GM10847 (cell line): Measurements from ENCODE around the gene UBA5.

Experiments used
- POLR2A ChIP-seq: IDR thresholded peaks from 2 replicates; pipeline ENCODE4 v1.6.1; 2011; ENCODE audit not compliant: insufficient read length; ENCODE audit errors: extremely low read depth

UBA5 gene

GRCh38 chr3:132679911-132680310 lies 19.8 kb downstream of the UBA5 start:
- no peak for TF ChIP-seq POLR2A

DNA sequence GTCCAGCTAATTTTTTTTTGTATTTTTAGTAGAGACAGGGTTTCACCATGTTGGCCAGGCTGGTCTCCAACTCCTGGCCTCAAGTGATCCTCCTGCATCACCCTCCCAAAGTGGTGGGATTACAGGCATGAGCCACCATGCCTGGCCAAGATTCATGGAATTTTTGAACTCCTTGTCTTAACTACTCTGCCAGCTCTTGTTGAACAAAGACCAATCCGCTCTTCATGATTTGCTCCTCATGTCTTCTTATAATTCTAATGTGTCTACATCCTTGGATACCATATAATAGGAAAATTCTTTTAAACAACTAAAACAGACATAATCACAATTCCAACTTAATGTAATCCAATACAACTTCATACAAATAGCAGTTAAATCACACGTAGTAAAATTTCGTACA lies 21.3 kb downstream of the UBA5 start:
- no peak for TF ChIP-seq POLR2A

GRCh38 chr3:132682201-132682600 lies 22.1 kb downstream of the UBA5 start:
- TF ChIP-seq POLR2A = no peak

DNA sequence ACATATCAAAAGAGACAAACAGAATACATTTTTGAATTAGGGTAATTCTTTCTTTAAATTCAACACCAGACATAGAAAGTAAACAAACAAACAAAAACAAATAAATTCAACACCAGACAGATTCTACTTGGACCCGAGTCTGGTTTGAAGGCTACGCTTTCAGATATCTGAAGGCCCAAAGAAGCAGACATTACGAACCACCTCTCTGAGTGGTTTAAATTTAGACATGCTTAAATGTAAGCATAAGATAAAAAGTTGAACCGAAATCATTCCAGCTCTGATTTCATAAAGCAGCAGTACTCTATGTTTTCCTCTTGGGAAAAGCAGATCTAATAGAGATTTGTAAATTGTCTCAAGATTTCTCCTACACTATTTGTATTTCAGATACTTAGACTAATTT lies 29.9 kb downstream of the UBA5 start:
- no peak for TF ChIP-seq POLR2A

DNA sequence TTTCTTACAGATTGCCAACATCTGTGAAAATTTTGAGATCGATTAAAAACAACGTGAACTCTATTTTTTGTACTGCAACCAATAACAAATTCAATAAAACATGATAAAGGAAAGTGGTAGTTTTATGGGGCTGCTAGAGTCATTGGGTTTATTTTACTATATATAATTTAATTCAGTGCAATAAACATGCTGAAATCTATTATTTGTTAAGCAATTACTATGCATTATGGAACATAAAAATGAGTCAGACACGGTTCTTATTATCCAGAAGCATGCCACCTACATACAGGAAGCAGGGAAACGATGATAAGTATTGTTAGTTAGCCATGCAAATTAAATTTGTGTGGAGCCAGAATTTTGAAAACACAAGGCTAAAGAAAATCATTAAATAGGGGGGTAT lies 34.9 kb downstream of the UBA5 start:
- no peak for TF ChIP-seq POLR2A

- no peak for TF ChIP-seq POLR2A
Observed at GRCh38 chr3:132695422-132695821, 35.3 kb downstream of the UBA5 start.

- TF ChIP-seq POLR2A = no peak
Observed at GRCh38 chr3:132703733-132704132, 43.6 kb downstream of the UBA5 start.

GRCh38 chr3:132709761-132710160 lies 49.6 kb downstream of the UBA5 start:
- no peak for TF ChIP-seq POLR2A

DNA sequence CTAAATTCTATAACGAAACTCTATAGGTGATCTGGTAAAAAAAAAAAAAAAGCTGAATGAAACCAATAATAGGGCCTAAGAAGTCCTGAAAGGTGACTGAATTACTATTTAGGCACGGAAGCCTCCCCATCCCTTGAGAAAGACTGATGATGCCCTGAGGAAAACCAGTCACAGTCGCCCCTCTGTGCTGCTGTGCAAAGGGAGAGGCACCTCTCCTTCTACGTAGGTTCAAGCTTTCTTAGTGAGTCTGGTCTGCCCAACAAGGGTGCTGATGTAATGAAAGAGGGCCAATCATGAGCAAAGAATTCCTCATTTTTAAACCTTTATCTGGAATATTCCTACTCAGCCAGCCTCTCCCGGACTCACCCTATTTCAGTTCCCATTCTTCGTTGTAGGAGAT lies 50.2 kb downstream of the UBA5 start:
- no peak for TF ChIP-seq POLR2A

- no peak for TF ChIP-seq POLR2A
Observed at GRCh38 chr3:132713977-132714727, 54.0 kb downstream of the UBA5 start.

DNA sequence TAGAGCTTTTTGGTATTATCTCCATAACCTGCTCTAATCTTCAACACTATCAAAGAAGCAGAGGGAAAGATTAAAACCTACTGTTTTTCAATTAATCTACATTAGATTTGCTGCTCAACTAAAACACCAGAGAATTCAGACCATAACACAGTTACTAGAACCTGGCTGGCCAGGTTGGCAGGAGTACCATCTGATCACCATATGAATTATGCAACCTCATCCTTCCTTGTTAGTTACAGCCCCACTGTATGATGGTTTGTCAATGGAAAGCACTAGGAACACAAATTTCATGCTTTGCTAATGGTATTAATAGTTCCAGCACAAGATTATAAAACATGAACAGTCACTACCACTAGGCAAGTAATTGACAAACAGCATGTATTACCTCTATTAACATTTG lies 56.2 kb downstream of the UBA5 start:
- no peak for TF ChIP-seq POLR2A

DNA sequence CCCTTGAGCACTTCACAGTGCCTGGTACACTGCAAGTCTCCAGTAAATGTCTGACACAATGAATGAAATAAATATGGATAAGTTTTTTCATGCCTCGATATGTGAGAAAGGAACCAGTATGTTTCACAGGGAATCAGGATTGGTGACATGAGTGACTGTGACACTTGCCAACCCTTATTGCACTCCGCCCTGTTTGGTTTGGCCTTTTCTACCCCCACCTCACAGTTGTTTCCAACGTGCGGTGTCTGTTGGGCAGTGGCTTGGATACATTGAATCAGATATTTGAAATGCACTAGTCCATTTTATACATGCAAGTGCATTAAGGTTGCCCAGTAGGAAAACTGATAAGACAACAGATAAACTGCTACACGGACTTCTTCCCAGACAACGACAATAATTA lies 60.1 kb downstream of the UBA5 start:
- no peak for TF ChIP-seq POLR2A

GRCh38 chr3:132721479-132722164 lies 61.5 kb downstream of the UBA5 start:
- no peak for TF ChIP-seq POLR2A

DNA sequence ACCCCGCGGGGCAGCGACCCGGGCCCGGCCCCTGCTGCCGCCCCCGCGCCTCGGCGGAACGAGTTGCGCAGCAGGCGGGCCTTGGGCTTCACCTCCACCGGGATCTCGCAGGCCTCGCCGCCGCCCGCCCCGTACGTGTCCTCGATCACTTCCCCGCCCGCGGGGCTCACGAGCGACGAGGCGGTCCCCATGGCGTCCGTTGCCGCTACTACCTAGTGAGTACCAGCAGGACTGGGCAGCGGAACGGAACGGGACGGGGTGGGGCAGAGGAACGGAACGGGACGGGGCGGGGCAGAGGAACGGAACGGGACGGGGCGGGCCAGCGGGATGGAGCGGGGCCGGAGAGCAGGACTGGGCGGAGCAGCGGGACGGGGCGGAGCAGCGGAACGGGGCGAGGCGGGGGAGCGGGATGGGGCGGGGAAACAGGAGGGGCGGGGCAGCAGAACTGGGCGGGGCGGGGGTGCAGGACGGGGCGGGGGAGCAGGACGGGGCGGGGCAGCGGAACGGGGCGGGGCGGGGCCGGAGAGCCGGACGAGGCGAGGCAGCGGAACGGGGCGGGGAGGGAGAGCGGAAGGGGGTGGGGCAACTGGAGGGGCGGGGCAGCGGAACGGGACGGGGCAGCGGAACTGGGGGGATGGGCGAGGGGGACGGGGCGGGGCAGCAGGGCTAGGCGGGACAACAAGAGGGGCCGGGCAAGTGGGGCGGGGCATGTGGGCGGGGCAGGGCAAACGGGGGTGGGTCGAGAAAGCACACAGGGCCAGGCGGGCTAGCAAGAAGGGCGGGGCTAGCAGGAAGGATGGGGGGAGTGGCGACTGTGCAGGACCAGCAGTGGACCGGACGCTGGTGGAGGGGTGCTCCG lies 62.3 kb downstream of the UBA5 start, which contains the start of gene NPHP3:
TSS of gene NPHP3 (minus strand) at position 245 of the 859 bp plus-strand sequence. CDS start at position 191, 54 bp downstream.
- TF ChIP-seq POLR2A = peak; percentile 68
